Measurements from ENCODE around the gene ANXA11.
"Not testable (repeated sequence)": the region's sequence is repeated elsewhere in the genome, so short reads cannot be mapped to it uniquely, and the experiment has no call there.

Gene ANXA11

DNA sequence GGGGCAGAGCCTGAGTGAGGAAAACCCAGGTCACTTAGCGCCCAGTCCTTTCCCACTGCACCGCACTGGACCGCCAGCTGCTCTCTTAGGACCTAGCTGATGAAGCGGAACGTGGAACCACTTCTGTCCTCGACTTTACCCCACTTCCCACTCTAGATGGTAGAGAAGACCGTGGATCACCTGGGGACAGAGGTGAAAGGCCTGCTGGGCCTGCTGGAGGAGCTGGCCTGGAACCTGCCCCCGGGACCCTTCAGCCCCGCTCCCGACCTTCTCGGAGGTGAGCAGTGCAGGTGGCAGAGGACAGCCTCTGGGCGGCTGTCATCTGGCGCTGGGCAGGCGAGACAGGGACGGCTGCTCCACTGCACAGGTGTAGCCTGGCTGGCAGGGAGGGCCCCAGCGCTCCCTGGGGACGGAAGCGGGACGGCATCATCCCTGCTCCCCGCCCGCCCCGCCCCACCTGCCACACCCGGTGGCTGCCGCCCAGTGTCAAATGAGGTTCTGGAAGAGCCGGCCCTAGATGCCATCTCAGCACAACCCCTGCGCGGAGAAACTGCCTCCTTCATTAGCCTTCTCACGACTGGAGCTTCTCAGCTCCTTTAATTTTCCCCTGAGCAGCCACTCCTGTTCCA is 61.2 kb downstream of the ANXA11 start:
- DNase-seq, result no peak

DNA sequence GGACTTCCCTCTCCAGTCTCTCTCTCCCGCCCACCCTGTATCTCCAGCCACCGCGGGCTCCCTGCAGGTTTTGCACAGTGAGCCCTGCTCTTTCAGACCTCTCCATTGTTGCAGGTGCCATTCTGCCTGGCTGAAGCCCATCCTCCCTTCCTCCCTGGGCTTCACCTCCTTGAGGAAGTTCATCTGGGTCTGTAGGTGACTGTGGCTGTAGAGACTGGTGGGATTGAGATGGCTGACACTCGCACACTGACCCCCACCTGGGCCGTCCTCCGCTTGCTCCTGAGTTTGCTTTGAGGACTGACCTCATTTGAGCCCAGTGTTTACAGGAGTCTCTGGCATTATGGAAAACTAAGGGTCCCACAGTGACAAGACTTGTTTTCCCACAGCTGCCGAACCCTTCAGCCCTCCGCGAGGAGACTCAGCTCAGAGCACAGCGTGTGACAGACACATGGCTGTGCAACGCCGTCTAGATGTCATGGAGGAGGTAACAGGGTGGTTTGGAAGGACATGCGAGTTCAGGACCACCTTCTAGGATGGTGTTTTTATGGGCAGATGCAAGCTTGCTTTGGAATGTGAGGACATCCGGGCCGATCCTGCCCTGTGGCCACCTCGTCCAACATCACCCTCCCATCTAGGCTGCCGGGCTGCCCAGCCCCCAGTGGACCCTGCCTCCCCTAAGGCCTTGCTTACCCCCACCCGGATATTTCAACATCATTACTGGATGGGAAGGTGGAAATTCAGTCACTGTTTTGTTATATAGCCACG is 63.5 kb downstream of the ANXA11 start:
- no peak for DNase-seq

DNA sequence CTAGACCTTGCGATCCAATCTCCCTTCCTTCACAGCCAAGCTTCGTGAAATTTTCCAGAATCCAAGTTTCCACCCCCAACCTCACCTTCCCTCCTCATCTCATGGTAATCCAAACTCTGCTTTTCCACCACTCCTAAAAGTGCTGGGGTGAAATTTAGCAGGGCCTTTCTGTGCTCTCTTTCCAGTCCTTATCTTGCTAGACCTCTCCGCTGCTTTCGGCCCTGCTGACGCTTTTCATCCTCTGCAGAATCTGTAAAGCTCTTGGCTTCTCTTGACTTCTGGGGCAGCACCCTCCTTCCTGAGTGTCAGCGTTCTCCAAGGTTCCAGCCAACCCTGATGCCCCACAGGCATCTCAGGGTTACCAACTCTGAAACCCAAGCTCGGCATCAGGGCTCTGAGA is 65.1 kb downstream of the ANXA11 start:
- no peak for DNase-seq

DNA sequence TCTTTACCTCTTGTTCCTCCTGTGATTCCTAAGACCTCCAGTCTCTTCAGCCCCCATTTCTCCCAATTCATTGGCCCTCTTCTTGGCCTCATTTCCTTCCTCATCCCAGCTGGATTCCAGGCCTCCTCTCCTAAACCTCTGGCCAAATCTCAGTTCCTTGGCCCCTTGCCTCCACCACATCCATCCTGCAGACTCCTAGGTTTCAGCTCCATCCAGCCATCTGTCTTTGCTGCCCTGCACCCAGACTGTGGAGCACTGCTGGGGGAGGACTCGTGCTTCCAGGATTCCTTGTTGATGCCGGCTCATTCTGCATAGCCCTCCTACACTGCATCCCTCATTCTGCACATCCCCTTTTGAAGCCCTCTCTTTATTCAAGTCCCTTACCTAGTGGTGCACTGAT is 66.1 kb downstream of the ANXA11 start:
- no peak for DNase-seq

DNA sequence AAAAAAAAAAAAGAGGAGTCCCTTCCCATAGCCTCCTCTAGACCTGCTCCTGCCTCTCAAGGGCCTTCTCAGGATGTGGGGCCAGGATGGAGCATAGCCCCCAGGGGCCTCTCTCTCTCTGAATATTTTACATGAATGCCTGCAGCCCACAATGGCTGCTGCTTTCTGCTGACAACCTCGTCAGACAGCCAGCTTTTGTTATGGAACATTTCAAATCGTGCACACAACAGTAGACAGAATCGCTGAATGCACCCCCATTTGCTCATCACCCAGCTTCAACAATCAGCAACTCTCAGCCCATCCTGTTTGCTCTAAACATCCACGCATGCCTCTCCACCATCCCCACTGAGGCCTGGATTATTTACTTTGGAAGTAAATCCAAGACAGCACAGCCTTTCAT is 67.4 kb downstream of the ANXA11 start:
- no peak for DNase-seq

DNA sequence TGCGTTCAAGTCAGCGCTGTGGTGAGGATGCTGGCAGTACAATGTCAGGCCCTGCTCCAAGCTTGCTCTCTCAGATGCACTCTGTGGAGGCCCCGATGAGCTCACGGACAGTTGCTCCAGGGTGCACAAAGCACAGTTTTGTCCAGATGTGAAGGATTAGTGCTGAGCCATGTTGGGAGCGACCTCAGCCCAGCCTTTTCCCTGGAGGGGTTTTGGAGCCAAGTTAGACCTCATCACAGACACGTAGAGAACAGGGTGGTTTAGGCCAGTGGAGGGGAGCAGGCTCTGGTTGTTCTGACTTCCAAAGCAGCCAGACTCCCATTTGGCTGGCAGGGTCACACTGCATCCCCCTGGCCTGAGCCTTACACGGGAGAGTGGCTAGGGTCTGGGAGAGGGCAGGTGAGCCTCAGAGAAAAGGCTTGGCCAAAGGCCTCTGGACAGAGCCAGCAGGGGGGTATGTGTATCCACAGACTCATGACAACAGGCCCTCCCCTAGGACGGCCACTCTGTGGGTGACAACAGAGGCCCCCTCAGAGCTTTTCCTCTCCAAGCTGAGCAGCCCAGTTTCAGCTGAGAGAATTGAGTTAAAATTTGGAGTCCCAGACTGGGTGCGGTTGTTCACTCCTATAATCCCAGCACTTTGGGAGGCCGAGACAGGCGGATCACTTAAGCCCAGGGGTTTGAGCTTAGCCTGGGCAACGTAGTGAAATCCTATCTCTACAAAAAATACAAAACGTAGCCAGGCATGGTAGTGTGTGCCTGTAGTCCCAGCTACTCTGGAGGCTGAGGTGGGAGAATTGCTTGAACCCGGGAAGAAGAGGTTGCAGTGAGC is 68.1 kb downstream of the ANXA11 start:
- DNase-seq, result peak; percentile 20

DNA sequence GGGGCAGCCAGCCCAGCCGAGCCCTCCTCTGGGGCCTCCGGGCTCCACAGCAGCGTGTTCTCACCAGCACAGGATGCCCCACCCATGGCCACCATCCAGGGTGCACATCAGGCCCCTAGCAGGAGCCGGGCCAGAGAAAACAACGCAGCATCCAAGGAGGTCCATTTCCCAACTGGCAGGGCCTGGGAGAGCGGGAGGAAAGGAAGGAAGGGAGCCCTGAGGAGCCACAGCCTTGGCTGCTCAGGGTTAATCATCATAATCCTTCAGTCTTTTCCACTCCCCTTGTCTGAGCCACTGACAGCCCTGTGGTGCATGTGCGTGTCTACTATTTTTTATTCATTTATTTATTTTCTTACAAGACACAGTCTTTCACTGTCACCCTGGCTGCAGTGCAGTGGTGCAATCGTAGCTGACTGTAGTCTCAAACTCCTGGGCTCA is 69.2 kb downstream of the ANXA11 start:
- peak; percentile 83 for DNase-seq

DNA sequence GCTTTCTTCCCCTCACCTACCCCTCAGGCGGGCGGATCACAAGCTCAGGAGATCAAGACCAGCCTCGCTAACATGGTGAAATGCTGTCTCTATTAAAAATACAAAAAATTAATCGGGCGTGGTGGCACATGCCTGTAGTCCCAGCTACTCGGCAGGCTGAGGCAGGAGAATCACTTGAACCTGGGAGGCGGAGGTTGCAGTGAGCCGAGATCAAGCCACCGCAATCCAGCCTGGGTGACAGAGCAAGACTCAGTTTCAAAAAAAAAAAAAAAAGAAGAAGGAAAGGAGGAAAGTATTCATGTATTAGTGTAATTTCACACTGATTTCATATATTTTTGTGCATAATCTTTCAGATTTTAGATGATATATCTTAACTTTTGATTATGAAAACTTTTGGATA is 71.7 kb downstream of the ANXA11 start:
- not testable (repeated sequence) for DNase-seq

DNA sequence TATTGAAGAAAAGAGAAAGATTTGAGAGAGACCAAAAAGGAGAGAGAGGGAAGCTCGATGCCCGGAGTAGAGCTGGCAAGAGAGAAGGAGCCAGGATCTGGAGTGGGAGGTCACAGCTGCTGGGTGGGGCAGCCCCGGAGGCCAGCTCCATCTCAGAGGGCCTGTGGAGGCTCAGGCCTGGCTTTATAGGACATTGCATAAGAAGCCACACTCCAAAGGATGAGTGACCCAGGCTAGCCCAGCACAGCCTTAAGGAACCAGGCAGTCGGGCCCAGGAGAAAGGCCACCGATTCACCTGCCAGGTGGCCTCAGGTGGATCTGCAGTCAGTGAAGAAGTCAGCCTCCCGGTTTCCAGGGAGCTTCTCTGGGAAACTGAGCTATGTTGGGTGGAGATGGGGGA is 72.1 kb downstream of the ANXA11 start:
- peak; percentile 28 for DNase-seq

DNA sequence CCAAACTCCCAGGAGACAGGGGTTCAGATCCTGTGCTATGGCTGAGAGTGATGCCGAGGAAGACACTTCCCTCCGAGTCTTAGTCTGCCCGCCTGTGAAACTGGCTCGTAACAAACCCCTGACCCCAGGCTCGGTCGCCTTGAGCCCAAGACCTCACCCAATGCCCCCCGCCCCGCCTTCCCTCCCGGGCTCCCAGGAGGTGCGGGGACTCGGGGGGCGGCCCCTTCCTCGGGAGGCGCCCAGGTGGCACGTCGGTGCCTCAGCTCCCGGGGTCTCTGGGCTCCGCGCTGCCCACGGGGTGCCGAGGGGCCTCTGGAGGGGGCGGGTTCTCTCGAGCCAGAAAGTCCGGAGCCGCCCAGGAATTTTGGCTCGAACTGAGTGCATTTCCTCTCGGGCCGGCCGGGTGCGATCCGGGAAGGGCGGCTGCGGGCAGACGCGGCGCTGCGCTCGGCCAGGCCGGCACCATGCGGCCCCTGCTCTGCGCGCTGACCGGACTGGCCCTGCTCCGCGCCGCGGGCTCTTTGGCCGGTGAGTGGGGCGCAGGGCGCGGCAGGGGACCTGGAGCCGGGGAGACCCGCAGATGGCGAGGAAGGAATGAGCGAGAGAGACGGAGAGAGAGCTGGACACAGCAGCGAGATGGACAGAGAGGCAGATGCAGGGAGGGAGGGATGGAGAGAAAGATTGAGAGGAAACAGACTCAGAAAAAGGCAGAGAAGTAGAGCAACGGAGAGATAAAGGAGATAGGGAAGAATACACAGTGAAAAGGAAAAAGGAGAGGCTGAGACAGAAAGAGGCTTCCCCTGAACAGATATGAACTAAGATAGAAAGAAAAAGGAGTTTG is 72.8 kb downstream of the ANXA11 start, which contains the start of gene PLAC9:
Gene PLAC9 (plus strand): TSS at position 432 of the 841 bp plus-strand sequence. CDS start 33 bp downstream, at position 465.
- DNase-seq, result peak; percentile 51

DNA sequence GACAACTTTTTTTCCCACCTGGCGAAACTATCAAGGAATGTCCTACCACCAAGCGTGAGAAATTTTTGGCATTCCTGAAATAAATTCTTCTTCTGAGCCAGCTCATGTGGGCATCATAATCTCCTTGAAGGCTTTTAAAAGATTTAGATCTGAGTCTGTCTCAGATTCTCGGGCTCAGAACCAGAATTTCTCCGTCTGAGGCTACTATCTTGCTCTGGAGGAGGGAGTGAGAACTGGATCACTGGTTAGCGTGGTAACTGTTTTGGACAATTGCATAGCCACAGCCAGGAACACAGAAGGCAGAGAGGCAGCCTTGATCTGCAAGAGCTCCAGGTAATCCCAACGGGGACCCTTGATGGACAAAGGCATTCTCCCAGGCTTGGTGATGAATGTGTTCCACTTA is 73.8 kb downstream of the ANXA11 start:
- DNase-seq, result peak; percentile 33

DNA sequence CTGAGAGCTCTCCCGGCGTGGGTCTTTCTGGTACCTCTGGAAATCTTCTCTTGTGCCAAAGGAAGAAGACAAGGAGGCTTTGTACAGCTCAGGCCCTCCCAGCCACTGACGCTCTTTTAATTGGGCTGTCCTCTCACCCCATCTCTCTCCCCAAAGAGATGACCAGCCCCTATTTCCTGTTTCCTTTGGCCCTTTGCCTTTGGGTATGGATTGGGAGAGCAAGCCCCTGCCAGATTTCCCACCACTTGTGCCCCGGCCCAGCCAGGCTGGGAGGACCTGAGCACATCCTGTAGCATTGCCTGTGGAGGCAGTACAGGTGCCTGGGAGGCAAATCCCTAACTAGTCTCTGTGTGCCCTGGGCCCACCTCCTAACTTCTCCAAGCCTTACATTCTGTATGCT is 78.5 kb downstream of the ANXA11 start:
- no peak for DNase-seq

DNA sequence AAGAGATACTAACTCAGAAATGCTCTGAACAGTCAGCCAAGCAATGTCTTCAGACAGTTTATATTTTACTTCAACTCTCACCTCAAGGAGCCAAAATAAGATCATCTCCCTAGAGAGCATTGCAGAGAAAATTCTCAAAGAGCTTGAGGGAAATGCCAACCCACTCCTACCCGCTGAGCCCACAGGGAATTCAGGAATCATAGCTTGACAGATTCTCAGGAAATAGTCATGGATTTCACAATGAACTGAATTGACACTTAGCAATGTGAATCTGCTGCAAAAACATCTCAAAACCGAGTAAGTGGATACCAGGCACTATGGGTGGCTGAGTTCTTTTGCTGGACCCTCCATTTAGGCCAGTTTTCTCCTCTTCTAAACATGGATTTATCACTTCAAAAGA is 82.6 kb downstream of the ANXA11 start:
- DNase-seq, result no peak

DNA sequence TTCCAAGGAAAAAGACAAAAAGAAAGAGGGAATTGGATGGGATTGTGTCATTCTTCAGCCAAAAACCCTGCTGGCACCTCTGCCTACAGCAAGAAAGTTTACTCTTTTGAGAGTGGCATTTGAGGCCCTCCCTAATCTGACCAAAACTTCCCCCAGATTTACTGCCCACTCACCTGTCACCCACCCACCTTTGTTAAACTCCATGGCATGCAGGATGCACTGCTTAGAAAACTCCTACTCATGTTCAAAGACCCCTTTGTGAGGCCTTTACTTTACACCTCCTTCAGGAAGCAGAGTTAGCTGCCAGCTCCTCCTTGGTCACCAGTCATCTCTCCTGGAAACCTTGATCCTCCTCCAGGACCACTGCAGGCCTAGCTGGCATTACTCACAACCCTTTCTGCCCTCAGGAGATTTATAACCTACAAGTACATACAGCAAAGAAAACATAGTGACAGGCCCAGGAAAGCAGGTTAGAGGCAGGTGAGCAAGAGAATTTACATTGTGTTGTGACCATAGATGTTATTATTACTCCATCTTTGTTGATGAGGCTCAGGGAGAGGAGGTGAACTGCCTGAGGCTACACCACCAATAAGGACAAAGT is 83.1 kb downstream of the ANXA11 start:
- no peak for DNase-seq

DNA sequence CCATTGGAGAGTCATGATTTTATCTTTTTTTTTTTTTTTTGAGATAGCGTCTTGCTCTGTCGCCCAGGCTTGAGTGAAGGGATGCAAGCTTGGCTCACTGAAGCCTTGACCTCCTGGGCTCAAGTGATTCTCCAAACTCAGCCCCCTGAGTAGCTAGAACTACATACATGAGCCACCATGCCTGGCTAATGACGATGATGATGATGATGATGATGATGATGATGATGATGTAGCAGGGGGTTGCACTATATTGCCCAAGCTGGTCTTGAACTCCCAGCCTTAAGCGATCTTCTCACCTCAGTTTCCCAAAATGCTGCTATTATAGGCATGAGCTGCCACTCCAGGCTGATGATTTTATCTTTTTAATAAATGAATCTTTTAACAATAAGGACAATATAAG is 86.7 kb downstream of the ANXA11 start:
- no peak for DNase-seq

DNA sequence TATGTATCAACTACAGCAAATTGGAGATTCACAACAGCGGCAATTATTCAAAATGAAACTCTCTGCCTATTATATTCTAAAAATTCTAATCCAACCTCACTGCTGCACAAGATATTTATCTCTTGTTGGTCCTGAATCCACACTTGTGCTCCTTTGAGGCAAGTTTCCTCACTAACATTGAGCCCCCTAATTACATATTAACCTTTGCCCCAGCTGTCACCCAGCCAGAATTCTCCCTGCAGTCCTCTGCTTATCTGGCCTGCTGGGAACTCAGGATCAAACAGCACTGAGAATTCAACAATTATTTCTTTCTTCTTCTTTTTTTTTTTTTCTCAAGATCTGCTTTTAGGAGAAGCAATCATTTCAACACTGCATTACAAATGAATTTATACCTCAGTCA is 94.4 kb downstream of the ANXA11 start:
- DNase-seq, result no peak

DNA sequence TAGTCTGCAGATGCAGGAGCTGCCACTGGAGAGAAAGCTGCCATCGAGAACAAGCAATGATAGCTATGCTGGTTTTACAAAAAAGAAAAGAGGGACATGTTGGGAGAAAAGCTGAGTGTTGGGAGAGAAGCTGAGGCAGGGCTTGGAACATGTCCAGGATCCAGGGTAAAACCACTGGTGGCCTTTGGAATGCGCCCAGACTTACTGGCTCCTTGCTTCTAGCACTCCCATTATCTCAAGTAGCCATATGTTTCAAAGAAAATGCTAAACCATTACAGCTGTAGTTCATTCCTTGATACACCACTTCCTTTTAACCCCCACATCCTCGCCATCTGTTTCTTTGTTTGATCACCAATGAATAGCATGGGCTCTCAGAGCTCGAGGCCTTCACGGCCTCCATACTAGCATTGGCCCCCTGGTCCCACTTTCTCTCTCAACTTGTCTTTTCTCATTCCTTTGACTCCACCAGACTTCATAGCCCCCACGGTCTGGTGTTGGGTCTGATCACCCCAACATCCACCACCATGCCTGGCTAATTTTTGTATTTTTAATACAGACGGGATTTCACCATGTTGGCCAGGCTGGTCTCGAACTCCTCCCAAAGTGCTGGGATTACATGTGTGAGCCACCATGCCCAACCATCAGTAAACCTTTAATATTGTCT is 96.6 kb downstream of the ANXA11 start:
- DNase-seq, result no peak

DNA sequence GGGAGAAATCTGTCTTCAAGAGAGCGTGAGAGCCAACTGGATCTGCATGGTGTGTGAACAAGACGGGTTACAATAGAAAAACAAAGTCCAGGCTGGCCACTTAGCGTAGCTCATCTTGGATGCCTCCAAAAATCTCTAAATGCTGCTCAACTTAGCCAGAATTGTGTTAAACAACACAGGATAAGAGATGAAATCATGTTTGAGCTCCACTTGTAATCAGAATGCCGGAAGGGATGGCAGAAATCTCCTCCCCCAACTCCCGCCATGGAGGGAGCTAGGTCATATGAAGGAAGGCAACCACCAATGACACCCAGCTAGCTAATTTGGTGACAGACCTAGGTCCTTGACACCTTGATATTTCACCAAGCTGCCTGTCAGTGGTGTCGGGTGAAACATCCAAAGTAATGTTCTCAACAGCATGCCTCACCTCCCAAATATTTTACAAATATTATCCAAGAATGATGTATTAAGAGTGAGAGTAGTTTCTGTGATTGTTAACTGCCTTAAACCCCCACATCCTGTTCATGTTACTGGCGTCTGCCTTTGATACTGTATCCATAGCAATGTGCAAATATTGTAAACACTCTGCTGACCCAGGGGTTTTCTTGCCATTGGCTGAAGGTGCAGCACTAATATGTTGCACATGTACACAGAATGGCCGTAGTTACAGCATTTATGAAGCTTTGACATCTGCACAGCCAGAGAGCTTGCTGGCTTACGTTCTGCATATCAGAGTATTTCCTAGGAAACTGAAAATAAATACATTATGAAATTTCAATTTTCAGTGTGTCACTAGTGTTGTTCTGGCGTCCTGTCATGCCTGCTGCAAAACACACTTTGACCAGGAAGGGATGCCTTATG is 101.0 kb downstream of the ANXA11 start:
- DNase-seq, result peak; percentile 60
